ENCODE results near the gene WNT3A. TPM values are rescaled to one million over a fixed set of nuclear protein-coding genes. Genes with fewer than 3 reads are reported as not detected.
"Not testable (repeated sequence)": the region's sequence is repeated elsewhere in the genome, so short reads cannot be mapped to it uniquely, and the experiment has no call there.

WNT3A gene
- total RNA-seq, 1 donor from 2014 or later: not detected

DNA sequence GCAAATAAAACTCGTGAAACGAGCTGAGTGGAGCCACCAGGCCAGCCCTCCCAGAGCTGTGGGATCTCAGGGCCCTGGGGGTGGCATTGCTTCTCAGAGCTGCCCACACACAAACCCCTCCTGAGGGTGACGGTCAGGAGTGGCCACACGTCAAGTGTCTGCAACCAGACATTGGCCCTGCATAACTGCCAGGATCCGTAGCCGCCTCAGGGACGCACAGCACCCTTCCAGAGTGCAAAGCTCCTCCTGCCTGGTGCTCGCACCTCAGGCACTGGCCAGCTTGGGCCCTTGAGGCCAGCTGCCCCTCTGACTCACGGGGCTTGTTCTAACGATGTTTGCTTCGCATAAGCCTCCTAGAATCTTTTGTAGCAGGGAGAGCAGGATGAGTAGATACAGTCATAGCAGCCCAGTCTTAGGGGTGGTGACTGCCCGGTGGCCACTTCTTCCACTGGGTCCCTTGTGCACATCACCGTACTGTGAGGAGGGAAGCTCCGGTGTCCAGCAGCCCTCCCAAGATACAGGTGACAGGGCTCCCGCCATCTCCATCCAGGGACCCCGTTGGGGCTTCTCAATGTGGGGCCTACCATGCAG, 5.0 kb downstream of the WNT3A start:
- intact Hi-C loops (cut with micrococcal nuclease): no loop called here

DNA sequence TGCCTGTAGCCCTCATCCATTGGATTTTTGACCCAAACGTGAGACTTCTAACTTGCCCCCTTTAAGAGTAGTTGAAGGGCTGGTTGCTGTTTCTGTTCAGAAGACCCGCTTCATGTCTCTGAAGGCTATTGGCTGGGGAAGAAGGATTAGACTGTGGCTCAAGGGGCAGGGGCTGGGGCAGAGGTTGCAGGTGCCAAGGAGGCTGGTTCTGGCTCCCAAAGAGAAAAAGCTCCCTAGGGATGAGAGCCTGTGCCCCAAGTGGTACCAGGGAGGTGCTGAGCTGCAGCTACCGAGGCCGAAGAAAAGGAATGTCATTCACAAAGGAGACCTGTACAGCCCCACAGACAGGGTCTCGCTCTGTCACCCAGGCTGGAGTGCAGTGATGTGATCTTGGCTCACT, 5.8 kb downstream of the WNT3A start:
- intact Hi-C loops (cut with micrococcal nuclease): no loop called here

DNA sequence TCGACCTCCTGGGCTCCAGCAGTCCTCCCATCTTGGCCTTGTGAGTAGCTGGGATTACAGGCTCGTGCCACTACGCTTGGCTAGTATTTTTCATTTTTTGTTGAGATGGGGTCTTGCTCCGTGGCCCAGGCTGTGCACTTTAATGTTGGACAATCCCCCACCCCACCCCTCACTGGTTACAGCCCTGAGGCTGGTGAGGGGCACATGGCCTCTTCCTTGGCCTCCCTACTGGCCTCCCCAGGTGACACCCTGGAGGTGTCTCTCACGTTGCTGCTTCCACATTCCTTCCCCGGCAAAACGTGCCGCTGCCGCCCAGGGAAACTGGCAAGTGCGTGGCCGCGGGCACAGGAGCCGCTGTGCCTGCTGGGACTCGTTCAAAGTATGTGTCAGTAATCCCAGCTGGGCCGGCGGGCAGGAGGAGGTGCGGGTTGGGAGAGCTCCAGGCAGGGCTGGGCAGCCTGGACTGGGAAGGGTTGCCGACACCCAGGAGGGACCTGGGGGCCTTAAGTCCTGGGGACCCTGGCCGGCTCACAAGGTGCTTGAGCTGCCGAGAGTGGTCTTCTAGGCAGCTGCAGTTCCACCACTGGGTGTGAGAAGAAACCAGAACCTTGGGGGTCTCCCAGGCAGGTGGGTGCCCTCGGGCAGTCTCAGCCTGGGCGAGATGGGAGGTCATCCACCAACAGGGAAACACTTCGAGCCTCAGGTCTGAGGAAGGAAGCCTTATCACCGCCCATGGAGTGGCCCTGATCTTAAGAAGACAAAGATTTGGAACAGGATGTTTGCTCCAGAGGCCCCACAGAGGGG, 6.5 kb downstream of the WNT3A start:
- intact Hi-C loops (cut with micrococcal nuclease): no loop called here

DNA sequence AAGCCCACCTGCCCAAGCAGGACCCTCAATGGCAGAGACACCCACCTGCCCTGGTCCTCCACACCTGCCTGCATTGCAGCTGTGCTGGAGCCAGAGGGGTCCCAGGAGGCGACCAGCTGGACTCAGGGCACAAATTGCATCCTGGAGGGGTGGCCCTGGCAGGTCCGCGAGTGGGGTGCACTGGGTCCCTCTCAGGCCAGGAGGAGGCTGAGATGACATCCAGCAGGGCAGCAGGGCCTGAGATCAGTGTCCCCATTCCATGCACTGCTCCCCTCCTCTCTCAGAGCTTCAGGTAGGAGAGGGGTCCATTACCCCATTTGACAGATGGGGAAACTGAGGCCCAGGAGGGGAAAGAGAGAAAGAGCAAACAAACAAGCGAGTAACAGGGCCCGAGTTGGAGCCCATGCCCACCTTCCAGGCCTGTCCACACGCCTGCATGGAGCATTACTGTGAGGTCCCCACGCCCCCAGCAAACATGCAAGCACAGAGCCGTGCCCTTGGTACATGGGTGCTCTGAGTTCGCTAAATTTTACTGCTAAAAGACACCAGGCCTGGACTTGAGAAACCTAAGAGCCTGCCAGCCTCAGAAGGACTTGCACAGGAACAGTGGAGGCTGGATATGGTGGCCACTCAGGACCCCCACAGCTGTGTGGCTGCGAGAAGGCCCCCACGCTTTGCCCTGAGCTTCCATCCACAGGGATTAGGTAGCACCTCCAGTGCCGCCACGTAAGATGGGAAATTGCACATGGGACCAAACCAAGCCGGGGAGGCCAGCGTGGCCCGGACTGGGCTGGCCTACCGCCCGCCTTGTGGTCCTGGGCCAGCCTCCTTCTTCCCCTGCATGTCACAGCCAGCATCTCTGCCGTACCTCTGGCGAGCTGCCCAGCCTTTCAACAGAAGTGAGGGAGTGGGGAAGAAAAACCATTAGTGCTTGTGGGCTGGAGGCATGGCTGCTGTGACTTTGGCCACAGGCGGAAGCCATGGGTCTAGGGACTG, 7.4 kb downstream of the WNT3A start:
- intact Hi-C loops (cut with micrococcal nuclease): no loop called here

DNA sequence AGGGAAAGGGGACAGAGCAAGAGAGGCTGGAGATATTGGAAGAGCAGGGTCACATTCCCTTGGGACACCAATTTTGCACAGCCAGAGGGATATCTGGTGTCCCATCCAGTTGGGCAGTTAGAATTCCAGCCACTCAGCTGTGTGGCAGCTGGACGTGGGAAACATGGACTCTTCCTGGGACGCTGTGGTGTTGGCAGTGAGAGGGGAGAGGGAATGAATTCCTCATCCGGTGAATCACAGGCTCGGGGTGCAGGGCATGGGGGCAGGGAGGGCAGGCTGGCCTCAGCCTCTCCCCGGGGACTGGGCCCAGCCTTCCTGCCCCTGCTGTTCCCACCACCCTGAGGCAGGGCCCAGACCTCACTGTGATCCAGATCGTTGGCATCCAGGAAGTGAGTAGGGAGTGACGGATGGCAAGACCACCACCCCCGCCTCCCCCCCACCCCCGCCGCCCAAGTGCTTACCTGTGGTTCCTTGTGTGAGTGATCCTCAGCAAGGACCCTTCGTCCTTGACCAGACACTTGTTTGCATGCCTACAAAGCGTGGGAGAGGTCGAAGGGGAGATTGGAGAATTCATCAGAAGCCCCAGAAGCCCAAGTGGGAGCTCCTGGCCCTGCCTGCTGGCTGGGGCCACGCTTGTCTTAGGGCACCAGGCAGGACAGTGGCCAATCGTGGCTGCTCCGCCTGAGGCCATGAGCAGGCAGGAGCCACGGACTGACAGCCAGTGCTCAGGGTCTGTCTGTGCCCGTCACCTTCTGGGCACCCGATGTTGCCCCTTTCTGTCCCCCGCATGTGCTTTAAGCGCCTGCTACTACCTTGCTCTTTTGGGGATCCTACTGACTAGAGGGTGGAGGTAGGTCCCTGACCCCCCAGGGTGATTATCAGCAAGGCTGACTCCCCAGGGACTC, 8.7 kb downstream of the WNT3A start:
- intact Hi-C loops (cut with micrococcal nuclease): no loop called here

DNA sequence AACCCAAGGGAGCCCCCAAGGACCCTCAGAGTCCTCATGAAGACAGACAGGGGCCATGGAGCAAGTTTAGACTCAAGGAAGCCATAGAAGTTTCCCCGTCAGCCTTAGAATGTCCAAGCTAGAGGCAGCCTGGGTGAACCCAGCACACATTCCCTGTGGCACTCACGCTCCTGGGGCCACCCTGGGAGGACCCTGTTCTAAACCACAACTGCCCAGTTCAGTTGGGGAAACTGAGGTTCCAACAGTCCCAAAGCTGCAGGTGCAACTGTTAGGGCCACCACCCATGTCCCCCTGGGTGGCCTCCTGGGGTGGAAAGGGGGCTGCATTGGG, 9.3 kb downstream of the WNT3A start:
- intact Hi-C loops (cut with micrococcal nuclease): no loop called here

DNA sequence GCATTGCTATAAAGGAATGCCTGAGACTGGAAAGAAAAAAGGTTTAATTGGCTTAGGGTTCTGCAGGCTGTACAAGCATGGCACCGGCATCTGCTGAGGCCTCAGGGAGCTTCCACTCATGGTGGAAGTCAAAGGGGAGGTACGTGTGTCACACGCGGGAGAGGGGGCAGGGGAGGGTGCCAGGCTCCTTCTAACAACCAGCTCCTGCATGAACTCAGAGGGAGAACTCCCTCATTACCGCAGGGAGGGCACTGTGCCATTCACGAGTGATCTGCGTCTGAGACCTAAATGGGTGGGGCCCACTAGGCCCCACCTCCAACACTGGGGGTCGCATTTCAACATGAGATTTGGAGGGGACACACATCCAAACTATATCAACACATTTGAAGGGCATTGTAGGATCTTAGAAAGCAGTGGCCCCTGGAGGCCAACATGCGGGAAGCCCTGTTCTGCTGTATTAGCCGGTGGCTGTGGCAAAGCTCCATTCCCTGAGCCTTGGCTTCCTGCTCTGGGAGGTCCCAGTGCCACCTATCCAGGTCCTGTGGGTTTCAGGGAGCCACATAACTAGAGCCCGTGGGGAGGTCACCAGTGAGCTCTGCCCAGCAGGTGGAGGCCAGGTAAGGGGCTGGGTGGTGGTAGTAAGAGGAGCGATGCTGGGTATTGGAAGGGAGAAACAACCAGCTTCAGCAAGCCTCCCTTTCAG, 10.0 kb downstream of the WNT3A start:
- intact Hi-C loops (cut with micrococcal nuclease): no loop called here

DNA sequence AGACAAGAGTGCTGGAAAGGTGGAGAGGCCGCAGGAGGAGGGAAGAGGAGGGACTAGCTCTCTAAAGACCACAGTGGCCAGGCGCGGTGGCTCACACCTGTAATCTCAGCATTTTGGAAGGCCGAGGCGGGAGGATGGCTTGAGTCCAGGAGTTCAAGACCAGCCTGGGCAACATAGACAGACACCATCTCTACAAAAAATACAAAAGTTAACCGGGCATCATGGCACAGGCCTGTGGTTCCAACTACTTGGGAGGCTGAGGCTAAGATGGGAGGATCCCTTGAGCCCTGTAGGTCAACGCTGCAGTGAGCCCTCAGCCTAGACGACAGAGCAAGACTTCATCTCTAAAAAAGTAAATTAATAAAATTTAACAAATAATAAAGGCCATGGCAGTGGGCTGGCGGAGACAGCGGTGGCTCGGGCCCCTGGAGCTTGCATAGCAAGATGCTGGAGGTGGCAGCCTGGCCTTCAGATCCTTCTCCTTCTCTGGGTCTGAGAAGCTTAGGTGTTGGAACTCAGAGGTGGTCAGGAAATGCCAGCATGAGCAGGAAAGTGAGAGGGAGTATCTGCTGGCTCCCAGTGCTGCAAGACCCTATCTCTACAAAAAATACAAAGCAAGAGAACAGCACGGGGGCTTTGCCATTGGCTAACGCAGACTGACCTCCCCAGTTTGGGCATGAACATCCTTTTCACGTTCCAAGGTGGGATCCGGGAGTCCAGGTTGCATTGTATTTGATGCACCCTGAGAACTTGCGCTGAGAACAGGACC, 10.7 kb downstream of the WNT3A start:
- intact Hi-C loops (cut with micrococcal nuclease): no loop called here

DNA sequence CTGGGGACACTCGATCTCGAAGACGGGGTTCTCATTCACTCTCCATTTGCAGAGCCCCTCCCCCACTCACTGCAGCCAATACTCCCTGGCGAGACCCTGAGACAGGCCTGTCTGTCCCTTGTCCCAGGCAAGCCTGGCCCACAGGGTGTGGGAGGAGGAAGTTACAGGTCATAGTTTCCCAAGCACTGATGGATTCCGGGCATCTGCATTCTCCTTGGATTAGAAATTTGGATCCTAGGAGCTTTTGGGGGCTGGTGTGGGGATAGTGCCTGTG, 11.3 kb downstream of the WNT3A start:
- intact Hi-C loops (cut with micrococcal nuclease): no loop called here

DNA sequence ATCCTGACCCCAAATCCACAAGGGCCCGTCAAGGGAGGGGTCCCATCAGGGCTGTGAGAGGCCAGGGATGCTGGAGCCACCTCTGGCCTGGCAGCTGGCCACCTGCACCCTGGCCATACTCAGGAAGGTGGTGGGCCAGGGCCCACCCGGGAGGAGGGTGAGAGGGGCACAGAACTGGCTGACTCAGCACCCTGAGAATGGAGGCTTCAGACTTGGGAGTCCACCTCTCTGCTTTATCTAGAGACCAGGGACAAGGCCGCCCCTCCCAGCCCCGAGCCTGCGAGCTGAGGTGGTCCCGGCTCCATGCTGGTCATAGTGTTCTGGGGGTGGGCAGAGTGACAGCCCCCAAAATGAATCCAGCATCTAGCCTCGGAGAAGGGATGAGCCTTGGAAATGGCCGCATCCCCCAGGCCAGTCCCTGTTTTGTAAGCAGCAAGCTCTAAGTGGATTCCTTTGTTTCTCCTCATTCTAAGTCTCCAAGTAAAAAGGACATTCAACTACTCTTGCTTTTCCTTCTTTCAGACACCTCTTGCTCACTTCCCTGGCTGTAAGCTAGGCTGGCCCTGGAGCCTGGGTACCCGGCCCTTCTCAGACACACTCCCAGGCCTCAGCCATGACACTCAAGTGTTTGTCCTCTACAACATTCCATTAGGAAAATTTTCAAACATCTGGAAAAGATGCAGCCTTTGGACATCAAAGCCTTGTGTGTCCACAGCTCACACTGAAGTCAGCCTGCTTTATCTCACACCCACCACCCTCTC, 12.3 kb downstream of the WNT3A start:
- intact Hi-C loops (cut with micrococcal nuclease): no loop called here

DNA sequence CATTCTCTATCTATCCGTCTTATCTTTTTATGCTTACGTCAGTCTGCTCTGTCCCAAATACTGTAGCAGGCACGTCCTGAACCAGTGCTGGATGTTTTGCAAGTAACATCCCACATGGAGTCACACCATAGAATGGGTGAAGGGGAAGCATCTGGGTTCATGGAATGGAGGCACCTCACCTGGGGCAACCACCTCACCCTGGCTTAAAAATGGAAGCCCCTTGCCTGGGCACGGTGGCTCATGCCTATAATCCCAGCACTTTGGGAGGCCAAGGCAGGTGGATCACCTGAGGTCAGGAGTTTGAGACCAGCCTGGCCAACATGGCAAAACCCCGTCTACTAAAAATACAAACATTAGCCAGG, 12.9 kb downstream of the WNT3A start:
- intact Hi-C loops (cut with micrococcal nuclease): not testable (repeated sequence)

DNA sequence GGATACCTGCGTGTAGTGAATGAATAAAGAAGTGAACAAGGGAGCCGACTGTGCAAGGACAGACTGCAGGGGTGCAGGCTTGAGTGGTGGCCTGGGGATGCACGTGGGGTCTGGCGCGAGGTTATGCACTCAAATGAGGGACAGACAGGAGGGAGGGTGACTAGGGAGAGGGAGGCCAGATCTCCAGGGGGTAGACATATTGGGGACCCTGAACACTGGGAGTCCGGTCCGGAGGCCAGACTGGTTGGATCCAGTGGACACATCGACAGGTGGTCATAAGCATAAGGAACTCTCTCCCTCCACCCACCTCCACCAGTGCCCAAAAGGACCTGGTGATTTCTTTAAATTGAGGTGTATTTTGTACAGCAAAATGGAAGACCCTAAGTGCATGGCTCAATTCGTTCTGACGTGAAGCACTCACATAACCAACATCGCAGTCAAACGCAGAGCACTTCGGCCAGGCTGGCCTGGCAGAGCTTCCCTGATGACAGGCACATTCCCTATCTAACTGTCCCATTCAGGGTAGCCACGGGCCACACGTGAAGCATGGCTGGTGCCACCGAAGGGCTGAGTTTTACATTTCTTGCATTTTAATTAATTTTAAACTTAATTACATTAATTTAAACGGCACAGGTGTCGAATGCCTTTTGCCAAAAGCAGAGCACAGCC, 14.0 kb downstream of the WNT3A start:
- intact Hi-C loops (cut with micrococcal nuclease): no loop called here

DNA sequence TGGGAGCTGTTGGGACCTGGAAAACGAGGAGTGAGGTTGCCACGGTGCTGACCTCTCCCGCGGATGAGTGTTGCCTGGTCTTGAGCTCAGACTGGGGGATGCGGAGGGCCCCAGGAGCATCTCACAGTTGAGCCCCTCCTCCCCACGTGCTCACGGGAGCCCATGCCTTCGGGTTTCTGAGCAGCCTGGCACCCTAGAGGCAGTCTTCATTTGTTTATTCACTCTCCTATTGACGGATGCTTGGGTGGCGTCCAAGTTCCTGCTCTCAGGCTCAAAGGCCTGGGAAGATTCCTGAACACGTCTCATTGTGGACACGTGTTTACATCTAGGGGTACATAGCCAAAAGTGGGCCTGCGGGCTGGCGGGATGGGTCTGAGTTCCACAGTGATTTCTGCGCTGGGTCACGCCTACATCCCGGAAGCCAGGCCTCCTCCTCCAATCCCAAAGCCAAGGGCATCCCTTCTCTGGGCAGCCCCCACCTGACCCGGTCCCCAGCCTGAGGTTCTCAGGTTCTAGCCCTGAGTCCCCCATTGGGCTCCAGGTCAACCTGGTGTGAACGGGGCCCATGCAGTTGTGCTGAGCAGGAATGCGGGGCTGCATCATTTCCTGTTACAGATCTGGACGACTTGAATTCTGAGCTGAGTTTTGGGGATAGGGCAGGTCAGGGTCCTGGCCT, 14.7 kb downstream of the WNT3A start:
- intact Hi-C loops (cut with micrococcal nuclease): no loop called here

DNA sequence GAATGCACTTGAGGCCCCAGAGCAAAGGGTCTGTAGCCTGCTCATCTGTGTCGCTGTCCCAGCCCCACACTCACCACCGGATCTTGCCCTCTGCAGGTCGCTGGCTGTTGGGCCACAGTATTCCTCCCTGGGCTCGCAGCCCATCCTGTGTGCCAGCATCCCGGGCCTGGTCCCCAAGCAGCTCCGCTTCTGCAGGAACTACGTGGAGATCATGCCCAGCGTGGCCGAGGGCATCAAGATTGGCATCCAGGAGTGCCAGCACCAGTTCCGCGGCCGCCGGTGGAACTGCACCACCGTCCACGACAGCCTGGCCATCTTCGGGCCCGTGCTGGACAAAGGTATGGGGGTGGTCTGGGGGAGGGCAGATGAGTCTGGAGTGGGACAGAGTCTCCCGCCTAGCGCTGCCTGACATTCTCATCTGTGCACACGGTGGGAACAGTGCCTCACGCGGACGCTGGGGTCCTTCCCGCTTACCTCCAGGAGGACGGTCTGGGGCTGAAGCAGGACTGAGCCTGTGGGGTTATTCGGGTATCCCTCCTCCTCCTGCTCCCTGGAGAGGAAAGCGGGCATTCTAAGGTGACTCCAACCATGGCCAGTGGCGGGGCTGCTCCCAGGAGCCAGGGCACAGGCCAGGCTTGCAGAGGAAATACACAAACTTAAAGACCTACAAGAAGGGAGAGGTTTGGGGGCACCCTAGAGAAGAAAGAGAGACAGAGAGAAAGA, 15.9 kb downstream of the WNT3A start:
- intact Hi-C loops (cut with micrococcal nuclease): no loop called here

DNA sequence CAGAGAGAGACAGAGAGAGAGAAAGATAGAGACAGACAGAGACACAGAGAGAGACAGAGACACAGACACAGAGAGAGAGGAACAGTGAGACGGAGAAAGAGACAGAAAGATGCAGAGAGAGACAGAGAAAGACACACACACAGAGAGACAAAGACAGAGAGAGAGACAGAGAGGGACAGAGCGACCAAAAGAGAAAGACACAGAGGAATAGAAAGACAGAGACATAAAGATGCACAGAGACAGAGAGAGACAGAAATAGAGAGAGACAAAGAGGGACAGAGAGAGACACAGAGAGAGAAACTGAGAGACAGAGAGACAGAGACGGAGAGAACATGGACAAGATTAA, 16.5 kb downstream of the WNT3A start:
- intact Hi-C loops (cut with micrococcal nuclease): no loop called here

DNA sequence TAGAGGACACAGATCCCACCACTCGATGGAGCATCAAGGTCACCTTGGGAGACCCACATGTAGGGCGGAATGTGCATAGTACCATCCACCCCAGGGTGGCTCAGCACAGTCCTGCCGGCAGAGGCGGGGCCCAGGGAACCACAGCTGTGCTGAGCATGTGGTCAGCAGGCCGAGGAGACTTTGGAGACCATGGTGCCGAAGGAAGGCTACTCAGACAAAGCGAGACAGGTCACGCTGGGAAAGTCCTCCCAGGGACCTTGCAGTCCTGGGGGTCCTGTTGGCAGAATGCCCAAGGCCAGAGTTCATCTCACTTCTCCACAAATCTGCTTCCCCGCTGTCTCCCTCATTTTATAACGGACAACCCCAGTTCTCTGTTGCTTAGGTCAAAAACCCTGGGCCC, 22.5 kb downstream of the WNT3A start:
- intact Hi-C loops (cut with micrococcal nuclease): no loop called here

DNA sequence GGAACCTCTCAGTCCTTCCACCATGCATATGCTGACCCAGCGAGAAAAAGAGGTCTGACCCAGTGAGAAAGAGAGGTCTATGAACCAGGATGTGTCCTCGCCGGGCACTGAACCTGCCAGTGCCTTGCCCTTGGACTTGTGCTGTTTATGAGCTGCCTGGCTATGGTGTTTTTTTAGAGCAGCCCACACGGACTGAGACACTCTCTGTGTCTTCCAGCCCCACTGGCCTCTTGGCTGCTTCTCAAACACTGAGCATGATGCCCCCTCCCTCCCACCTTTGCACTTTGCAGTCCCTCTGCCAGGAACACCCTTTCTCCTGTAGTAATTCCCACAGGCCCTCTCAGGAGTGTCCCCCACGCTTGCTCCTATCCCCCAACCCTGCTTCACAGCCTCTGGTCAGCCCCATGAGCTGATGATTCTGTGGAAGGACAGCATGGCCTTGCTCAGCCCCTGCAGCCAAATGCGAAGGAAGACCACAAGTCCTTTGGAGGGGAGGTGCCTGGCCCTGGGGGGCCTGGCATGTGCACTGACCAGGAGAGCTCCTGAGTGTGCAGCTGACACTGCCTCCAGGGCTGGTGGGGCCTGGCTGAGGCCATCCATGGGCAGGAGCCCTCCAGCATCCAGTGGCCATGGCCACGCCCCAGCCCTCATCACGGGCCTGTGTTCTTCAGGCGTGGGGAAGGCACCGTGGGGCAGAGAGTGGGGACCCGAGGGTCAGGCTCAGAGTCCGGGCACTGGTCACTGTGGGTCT, 23.8 kb downstream of the WNT3A start:
- intact Hi-C loops (cut with micrococcal nuclease): no loop called here
